NOMO-1 (cell line): ENCODE measurements around the gene MSS51.

Experiments used
- DNase-seq, 2 experiments: peaks; one replicate each; lab custom pipeline; 2025; ENCODE audit not compliant: unreplicated experiment in 2 of 2; lab: John Stamatoyannopoulos, UW

Gene MSS51

DNA sequence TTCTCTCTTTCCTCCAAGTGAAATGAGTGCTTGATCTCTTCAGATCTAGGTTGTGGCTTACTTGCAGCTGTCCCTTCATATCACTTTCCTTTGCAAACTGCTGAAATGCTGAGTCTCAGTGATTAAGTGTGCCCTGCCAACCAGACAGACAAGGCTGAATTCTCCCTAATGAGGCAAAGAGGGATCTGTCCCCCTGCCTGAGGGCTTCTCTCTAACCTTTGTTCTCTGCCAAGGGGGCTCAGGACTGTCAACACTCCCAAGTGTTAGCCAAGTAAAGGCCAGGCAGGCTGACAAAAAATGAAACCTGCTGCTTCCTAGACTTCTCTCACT is at the start of gene MSS51:
Gene MSS51, minus strand, starts transcription at position 24 of the 330 bp plus-strand sequence. CDS start 5,277 bp downstream, outside the sequence.
- no peak for DNase-seq

DNA sequence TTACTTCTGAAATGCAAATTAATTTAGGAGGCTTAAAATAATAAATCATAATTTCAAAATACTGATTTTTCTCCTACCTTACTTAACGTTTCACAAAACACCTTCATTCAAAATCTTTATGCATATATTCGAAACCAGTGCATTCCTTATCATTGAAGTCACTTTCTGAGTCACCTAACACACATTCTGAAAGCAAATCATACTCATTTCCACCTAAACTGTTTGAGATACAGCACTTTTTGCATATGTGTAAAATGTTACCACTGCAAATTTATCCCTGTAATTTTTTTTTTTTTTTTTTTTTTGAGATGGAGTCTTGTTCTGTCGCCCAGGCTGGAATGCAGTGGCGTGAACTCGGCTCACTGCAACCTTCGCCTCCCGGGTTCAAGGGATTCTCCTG is 46.8 kb upstream of the MSS51 start:
- no peak for DNase-seq

DNA sequence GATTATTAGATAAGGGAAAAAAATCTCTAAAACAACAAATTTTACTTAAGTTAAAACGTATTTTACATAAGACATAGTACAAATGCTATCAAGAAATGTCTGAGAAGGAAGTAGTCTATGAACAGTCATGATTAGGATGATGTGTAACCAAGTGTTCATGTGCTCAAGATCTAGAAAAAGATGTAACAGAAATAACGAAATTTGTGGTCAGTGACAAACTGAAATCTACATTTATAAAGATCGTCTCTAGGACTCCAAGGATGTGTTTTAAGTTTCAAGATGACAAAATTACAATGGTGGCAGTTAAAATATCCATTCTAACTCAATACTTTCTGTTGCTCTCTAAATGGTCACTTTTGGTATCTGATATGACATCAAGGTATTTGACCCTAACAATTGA is 45.3 kb upstream of the MSS51 start:
- no peak for DNase-seq

DNA sequence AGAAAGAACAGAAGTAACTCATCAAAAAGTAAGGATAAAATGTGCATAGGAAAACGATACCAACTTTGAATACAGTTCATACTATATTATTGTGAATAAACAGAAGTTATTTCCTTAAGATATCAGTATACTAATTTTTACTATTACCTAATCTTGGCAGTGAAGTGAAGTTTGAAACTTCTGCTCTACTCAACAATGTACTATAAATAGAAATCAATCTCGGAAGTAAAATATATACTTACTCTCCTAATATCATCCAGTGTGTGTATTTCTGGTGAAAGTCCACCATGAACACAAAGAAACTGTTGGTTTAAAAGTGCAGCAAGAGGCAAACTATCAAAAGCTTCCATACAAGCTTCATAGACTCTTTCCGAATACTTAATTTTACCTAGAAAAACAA is 37.9 kb upstream of the MSS51 start:
- no peak for DNase-seq

DNA sequence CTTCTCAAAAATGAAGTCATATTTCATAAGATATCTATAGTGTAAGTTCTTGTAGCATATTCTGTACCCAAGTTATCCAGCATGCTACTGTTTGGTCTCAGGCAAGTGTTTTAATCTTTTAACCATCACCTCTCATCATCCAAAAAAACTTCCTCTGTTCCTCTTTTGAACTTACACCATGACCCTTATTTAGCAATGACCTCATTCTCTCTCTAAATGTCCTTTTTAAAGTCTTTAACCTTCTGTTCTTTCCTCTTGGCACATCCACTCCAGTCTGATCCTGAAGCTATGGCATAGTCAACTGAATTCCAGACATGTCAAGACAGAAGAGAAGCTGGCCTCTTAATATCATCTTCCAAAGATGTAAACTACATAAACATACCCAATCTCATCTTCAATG is 36.2 kb upstream of the MSS51 start:
- no peak for DNase-seq

DNA sequence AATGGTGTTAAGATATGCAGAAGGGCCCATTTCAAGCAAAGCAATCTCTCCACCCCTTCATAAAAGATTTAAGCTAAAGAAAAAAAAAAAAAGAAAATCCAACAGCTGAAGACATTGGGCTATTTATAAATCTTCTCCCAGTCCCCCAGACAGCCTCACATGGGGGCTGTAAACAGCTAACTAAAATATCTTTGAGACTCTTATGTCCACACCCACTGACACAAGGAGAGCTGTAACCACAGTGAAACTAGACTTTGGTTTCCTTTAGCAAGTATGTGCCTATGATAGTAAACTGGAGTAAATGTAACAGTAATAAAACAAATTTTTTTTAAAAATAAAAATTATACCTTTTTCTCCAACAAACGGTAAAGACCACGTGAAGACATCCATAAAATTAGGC is 33.8 kb upstream of the MSS51 start:
- DNase-seq = no peak

DNA sequence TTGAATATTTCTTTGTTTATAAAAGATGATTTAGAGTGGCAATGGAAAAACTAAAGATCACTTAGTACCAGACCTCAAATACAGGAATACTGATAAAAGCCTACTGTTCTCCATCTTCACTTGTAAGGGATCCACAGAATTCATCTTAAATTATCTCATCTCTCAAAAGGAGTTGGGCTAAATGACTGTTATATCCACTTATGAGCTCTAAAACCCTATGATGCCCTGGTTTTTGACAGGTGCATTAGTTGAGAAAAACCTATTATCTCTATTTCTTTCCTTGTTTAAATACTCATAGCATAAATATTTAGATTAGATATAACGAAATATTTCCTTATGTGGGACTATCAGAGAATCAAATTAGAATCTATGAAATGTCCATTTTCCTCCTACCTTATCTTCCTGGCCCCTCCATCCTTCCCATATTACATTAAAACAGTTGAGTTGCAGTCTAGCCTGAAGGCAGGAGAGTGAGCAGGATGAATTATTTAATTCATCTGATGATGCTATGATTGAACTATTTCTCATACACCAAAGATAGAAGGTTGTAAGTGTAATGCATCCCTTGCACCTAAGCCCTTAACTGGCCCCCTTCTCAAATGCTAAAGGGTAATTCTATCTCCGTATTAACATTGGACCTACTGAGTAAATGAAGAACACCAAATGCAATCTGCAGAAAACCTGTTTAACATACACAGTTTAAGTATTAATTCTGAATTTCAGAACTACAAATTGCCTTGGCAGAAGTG is 32.8 kb upstream of the MSS51 start:
- no peak for DNase-seq

DNA sequence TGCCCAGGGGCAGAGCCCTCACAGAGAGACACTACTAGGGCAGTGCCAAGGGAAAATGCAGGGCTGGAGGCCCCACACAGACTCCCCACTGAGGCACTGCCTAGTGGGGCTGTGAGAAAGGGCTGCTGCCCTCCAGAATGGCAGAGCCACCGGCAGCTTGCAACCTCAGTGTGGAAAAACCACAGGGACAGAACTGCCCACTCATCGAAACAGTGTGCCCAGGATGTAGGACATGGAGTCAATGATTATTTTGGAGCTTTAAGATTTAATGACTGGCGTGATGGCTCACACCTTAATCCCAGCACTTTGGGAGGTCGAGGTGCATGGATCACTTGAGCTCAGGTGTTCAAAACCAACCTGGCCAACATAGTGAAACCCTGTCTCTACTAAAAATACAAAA is 27.5 kb upstream of the MSS51 start:
- DNase-seq = no peak

DNA sequence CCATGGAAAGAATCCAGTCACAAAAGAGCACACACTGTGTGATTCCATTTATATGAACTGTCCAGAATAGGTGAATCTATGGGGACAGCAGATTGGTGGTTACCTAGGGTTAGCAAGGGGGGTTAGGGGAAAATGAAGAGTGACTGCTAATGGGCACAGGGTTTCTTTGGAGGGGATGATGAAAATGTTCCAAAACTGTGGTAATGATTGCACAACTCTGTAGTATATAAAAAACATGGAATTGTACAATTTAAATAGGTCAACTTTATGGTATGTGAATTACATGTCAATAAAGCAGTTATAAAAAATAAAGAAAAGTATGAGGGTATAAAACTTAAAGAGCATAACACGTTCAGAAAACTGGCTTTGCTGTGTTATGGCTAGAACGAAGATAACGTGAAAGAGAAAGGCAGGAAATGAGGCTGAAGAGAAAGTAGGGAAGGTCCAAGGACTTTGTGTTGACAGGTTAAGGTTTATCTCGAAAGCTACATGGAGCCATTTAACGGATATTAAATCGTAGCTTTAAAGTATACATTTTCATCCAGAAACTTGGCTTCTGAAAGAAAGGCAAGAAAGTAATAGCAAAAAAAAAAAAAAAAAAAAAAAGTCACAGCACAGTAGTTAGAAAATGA is 26.4 kb upstream of the MSS51 start:
- no peak for DNase-seq

DNA sequence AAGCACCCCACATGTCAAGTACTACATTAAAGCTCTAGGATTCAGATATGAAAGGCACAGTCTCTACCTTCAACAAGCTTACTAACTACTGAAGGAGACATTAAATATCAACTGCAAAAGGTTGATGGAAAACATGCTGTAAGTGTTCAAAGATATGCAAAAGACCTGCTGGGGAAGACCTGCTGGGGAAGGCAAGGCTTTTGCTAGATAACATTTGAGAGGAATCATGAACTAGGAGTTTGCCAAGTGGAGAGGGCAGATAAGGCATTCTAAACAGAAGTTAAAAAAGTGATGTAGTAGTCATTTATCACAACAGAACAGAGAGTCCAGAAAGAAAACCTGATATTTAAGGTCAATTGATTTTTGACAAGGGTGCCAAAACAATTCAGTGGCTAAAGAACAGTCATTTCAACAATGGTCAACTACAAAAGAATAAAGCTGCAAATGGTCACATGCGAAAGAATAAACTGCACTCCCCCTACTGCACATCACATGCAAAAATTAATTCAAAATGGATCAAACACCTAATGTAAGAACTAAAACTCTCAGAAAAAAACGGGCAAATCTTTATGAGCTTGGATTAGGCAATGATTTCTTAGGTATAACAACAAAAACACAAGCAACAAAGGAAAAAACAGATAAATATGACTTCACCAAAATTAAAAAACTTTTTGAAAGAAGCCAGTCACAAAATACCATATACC is 23.0 kb upstream of the MSS51 start:
- no peak for DNase-seq

DNA sequence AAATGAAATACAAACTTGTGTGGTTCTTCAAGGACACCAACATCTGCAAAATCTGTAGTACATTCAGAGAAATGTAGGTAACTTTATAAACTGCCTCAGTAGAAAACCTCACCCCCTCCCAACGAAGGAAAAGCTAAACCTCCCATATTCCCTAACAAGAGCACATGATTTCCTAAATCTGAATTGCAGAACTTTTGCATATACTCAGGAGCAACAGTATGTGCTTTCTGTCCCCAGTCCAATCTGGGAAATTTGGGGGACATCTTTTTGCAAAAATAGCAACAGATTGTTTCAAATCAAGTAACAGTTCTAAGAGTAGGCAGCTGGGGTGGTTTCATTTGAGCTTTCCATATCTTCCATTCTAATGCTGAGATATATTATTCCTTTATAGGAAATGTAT is 15.8 kb upstream of the MSS51 start:
- no peak for DNase-seq

DNA sequence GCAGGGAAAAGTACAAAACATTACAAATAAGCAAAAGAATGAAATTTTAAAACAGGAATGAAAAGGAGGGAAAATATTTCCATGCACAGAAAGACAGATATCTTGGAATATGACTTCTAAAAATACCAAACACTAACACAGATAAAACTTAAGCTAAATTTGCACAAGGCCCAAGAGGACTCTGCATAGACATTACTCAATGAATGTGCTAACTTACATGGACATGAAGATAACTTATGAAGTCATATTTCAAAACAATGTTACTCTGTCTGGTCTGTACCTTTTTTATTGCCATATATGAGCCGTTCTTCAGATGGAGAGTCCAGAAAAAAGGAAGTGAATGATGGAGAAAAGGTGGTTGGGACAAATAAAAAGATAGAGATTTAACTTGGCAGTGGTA is 15.0 kb upstream of the MSS51 start:
- no peak for DNase-seq

DNA sequence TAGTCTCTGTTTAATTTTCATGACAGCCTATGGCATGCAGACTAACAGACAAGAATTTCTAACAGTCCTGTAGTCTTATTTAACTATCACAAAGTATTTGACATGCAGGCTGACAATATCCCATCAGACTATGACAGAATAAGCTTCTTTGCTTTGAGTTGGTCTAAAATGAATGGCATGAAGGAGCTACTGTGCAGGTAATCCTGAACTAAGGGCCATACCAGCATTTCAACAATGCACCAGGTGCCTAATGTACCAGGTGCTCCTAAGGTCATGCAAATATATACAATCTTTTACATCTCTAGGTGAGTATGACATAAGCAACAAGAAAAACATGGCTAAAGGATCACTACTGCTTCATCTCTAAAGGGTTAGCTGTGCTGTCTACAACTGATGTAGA is 13.6 kb upstream of the MSS51 start:
- no peak for DNase-seq

DNA sequence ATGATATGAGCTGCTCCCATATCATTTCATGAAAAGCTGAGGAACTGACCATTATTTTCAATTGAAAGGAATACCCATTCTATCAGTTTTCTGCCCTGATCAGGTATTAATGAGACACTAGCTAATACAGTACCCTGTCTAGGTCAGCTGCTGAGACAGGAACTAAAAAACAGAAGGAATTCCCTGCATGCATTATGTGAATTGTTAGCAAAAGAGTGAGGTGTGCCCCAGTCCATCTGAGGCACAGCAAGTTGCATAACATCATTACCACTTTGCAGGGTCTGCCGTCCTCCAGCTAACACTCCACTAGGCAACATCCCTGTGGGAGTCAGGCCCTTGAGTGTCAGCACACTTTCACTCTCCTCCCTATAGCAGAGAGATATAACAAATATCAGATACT is 11.1 kb upstream of the MSS51 start:
- DNase-seq = no peak

DNA sequence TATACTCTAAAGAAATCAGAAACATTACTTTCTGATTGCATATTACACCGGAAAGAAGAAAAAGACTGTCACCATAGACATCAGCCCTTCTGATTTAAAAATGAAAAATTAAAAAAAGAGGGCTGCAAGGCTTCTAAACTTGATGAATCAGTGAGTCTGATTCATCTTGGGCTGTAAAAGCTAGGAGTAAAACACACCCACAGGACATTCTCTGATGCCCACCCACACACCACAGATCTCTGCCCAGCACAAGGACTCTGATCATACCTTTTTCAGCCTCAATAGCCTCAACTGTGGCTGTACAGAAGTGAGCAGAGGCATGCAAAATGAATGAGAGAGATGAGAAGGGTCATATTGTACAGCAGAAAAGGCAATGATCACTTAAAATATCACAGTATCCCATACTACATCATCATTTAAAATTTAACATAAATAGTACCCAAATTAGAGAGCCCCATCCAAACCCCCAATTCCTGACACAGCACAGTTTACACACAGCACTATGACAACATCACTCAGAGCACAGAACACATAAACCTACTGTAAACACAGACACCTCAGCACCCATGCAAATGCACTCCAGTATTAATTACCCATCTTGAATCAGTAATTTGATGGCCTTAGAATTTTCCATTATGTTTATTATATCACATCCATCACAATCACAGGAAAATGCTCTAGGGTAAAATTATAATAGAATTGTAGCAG is 6.4 kb upstream of the MSS51 start:
- DNase-seq = no peak

DNA sequence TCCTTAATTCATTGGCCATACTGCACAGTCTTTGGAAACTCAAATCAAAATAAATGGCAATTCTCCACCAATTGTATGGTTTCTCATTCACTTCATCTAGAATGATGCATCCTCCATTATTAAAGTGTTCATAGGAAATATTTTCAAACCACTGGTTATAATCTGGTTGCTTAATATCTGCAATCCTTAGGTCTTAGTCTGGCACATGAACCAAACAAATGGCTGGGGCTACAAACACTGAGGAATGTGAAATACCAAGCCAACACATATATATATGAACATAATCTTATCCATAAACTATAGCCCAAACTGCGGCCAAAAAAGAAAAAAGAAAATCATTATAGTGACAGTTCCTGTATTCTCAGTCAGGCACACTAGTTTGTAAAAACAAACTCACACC is 5.7 kb upstream of the MSS51 start:
- DNase-seq = no peak

DNA sequence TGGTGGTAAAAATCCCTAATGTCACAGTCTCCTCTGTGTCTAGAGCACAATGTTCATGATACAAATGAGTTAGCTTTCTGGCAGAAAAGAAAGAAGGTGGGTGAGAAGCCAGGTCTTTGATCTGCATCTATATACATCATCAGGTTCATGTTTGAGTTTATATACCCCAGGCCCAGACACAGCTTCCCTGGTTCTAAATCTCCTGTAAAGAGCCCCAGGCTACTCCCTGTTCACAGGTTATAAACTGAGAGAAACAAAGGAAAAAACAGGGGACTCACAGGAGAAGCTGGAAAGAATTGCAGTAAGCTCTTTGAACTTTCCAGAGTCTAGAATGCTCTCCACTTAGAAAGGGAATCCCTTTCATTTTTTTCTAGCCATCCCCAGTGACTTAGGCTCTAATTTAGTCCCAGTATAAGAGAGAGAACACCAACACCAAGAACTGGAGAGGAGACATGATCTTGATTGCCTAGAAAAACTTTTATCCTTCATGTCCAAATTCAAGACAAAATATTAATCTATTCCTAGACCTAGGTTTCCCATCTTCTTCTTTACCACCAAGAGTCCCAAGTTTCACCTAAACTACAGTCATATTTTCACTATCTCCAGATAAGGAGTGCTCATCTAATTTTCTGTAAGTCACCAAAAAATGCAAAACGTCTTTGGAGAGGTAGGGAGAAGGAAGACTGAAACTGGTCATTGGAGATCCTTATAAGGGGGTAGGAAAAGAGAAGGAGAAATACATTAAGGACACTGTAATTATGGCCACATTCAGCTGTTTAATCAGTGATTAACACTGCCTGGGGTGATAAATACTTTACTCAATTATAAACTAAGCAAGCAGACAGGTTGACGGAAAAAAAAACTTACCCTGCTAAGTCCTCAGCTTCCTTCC is 469 bp downstream of the MSS51 start:
- DNase-seq = no peak

DNA sequence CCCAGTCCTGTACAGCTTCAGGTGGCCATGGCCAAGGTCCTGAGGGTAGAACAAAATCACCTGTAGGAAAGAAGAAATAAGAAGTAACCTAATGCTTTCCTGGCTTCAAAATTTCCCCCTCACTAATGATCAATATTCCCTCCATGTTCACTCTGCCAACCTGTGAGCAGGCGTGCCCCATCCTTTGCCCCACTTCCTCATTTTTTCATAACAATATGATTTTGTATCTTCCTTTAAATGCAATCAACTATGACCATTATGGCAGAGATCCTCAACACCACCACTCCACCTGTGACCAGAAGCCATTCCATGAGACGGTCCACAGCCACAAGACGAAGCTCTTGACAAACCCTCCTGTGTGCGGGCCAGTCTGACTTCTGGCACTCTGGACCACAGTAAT is 7.0 kb downstream of the MSS51 start:
- DNase-seq = no peak

DNA sequence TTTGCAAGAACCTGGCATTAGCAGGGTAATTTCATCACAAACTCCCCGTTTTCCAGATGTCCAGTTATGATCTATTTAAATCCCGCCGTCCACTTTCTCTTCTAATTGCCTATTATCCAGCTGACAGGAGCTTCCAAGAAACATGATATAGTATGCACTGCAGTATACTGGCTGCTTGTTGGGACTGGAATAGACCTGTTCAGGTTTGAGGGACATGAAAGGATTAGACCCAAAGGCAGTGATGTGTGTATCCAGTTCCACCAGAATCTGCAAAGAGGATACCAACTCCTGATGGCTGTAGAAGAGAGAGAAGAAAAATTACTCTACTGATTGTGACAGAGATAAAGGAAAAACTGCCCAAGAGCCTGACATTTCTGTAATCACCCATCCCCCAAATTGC is 8.9 kb downstream of the MSS51 start:
- DNase-seq = no peak

DNA sequence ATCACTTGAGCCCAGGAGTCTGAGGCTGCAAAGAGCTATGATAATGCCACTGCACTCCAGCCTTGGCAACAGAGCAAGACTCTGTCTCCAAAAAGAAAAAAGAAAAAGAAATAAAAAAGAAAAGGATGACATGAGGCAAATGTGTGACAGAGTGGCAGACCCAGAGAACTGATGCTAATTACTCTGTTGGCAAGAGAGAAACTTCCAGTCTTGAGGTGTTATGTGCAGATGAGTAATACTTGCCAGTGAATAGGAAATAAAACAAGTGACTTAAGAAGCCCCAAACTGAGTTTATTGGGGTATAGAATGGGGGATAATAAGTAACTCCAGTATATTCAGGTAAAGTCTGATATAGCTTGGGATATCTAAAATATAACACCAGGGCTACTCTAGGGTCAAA is 10.1 kb downstream of the MSS51 start:
- no peak for DNase-seq

DNA sequence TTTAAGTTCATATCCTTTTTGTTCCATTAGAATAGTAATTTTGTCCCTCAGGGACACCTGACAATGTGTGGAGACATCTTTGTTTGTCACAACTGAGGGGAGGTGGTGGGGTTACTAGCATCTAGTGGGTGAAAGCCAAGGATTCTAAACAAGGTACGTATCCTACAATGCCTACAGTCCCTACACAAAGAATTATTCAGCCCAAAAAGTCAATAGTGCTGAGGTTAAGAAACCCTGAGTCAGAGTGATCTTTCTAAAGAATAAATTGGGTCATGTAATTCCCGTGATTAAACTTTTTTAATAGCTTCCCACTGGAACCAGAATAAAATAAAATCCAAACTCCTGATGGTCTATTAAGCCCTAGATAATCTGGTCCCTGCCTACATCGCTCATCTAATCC is 16.8 kb downstream of the MSS51 start:
- DNase-seq = no peak
